Stimulated activated CD8-positive, alpha-beta memory T cell treated with anti-CD3 and anti-CD28 coated beads, Interleukin-12 subunit alpha, Interleukin-12 subunit beta, amount 100 ng/mL, for 24 hours (primary cell): ENCODE results near the gene RER1.

Experiments
- DNase-seq: peaks from one replicate; pipeline ENCODE4 v3.0.0-alpha.2; 2020; ENCODE audit errors: extremely low read depth

RER1 gene

GRCh38 chr1:2375923-2376260 lies 15.7 kb upstream of the RER1 start:
- DNase-seq: no peak

DNA sequence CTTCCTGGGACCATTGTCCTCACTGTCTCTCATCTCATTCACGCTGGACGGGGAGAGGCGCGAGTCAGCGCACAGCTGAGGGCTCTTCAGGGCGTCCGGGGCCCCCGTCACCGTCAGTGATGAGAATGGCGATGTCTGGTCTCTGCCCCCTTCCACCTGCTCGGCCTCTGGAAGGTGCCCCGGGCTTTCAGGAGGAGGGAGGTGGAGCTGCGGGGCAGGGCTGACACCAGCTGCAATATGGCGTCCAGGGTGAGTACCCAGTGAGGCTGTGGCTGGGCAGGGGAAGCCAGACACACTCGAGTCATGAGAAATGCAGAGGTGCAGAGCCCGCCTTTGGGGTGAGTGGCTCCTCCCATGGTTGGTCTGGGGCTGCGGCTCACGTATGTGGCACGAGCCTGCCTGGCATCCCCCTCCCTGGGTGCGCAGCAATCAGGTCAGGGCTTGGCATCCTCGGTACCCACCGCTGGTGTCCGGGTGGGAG lies 15.3 kb upstream of the RER1 start:
- no peak for DNase-seq

DNA sequence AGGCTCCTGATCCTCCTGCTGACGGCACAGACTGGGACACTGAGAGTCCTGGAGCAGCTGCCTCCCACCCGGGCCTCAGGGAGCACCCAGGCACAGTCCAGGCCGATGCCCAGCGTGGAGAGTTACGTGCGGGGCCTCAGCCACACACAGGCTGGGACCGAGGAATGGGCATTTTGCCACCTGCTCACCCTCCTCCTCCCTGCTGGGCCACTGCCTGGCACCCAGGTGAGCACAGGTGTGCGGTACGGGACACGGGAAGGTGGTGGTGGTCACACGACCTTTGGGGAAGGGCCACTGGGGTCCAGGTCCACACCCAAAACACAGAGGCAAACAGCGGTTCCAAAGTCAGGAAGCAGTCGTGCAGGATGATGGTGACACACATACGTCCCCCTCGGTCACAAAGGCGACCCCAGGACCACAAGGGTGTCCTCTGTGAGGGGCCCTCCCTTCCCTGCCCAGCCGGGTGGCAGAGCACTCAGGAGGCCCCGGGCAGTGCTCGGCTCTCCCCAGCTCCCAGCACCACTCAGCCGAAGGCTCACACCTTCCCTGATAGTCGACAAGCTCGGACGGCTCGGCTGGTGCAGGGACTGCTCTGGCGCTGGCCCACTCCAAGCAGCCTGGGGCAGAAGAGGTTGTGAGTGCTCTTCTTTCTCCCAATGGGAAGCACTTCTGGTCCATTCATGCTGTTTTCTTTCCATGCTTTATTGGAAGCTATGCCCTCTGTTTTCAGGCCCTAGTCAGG lies 14.5 kb upstream of the RER1 start:
- no peak for DNase-seq

- DNase-seq: no peak
Measured at GRCh38 chr1:2377751-2378440, 13.7 kb upstream of the RER1 start.

DNA sequence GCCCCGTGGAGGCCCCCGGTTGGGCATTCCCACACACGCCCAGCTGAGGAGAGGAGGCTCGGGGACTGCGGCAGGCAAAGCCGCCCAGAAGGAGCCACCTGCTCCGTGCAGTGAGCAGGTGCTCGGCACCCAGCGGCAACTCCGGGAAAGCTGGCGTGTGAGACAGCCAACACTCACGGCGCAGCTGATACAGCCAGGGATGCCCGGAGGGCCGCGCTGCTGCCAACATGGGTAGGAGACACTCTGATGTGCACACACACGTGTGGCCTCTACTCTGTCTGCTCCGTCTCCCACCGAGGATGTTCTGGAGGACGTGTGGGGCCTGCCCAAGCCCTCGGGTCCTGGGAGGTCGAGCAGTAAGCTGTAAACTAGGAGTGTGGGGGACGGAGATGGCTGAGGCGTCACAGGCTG lies 13.2 kb upstream of the RER1 start:
- no peak for DNase-seq

DNA sequence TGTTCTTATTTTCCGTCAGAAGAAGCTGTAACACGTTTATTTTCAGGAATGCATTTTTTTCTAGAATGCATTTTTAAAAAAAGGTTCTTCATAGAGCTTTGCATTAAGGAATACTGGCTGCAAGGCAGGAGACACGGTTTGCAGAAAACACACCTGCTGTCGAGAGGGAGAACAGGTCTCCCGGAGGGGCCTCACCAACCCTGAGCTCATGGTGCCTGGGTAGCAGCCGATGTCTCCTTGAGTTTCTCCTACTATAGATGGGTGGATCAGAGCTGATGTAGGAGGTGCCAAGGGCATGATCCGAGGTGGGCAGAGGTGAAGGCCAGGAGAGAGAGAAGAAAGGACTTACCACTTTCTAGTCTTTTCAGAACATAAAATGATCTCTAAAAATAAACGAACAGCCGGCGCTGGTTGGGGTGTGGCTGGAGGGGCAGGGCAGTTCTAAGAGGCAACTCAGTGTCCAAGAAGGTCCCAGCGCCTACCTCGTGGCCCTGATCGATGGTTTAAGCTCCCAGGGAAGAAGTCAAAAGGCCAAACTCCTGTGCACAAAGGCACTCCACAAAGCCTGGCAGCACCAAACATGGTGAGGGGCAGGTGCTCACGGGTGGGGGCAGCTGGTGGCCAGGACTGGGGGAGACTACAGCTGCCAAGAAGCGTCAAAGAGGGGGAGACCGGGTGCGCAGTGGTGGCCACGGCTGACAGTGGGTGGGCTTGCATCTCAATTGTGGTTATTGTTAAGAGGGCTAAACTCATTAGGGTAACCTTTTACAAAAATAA lies 12.5 kb upstream of the RER1 start:
- DNase-seq: no peak

DNA sequence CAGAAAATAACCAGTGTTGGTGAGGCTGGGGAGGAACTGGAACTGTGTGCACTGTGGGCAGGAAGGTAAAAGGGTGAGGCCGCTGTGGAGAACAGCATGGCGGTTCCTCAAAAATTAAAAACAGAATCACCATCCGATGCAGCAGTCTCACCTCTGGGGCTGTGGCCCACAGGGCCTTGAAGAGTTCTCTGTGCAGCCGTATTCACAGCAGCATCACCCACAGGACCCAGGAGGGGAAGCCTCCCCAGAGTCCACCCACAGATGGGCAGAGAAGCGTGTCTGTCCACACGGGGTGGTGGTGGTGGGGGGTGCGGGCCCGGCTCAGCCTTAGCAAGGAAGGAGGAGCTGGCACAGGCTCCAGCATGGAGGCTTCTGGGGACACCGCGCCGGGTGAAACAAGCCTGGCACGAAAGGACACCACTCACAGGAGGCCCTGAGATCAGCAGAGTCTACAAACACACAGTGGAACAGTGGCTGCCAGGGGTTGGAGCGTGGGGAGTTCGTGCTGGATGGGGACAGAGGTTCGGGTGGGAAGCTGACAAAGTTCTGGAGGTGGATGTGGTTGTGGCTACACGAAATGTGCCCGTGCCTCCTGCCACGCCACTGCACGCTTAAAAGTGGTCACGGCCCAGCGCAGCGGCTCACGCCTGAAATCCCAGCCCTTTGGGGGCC lies 11.8 kb upstream of the RER1 start:
- no peak for DNase-seq

- DNase-seq: no peak
Measured at GRCh38 chr1:2380816-2381591, 10.6 kb upstream of the RER1 start.

DNA sequence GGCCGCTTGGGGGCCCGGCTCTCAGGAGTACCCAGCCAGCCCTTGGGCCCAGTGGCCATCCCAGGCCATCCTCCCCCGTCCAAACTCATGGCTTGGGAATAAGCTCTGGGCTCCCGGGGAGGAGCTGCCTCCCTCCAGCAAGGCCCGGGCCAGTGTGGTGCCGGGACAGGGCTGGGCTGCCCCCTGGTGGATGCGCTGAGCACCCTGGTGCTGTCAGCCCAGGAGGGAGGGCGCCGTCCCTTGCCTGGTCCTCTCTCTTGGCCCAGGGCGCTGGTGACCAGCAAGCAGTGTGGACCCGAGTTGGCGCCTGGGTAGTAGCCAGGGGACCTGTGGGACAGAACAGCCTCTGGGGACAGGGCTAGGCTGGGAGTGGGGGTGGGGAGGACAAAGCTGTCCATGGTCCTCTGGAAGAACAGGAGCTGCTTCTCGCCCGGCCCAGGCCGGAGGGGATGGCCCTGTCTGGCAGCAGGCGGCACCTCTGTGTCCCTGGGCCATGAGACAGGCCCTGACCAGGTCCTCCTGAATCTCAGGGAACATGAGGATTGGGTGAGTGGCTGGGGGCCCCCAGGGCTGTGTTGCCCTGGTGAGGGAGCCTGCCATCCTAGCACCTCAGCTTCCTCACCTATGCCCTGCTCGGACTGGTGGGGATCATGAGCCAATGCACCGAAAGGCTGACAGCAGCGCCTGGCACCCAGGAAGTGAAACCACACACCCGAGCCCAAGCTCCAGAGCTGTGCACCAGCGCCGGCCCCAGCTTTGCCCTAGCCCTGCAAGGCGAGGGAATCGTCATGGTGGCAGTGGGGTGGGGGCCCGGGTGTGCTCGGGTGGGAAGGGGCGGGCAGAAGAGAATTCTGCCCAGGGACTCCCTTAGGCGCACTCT lies 9.7 kb upstream of the RER1 start:
- DNase-seq: peak; percentile 50

DNA sequence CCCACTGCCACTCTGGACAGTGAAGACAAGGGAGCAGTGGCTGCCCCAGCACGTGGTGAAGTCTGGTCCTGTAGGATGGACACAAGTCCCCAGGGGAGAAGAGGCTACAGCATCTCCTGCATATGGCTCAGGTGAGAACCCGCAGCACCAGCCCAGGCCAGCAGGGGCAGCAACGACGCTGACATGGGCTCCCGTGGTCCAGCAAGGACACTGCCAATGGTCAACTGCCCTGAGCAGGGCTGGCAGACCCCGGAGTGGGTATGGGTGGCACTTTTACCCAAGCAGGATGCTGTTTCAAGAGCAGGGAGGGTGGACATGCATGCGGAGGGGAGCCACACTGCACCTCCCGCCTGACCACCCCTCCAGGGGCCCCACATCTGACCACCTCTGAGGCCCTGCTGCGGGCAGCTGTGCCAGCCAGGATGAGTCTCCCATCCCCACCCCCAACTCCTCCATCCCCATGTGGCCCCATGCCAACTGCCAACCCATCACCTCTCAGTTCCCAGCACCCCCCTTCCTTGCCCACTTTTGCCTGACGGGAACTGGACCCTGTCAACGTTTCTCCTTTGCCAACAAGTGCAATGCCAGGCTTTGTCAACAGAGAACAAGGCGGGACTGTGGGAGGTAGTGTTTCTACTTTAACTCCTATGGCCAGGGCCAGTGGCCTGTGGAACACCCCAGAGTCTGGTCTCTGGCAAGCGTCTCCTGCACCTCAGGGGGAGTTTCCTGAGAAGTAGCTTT lies 8.8 kb upstream of the RER1 start:
- no peak for DNase-seq

DNA sequence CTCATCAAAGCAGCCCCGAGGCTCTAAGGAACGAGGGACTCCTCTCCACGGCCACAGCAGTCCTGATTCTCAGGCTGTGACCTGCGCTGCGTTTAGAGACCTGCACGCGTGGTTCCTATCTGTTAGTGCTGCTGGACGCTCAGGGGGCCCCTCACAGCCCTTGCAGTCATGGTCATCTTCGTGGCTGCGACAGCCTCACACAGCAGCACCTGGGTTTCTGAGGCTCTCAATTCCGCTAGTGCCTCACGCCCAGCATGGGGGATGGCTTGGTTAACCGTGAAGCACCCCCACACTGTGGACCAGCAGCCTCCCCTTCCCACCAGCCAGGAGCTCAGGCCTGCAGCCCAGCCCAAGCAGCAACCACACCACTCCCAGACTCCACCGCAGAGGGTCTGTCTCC lies 8.1 kb upstream of the RER1 start:
- DNase-seq: no peak

DNA sequence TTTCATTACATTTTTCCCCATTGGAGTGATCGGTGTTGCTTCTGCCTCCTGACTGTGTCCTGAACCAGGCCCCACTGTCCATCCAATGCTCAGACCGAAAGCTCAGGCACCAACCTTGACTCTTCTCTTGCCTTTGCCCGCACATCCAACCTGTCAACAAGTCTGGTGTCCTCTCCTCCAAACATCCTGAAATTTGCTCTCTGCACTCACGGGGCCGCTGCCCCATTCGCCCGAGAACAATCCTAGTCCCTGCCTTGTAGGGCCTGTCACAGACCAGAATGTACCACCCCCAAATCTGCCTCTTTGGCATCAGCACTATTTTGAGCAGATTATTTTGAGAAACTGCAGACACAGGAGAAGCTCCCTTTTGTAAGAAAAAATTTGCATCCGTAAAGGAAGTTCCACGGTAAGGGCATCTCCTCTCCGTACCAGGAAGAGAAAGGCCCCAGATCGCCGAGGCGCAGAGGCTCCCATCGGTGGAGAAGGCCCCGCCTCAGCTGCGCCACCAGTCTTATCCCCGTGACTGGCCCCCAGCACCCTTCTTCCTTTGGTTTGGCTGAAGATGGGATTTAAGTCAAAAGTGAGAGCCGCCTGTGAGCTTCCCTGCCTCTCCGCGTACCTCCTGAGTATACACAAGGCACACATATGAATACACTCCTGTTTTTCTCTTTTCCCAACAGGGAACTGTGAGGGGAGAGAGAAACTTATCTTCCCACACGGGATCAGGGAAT lies 7.3 kb upstream of the RER1 start:
- no peak for DNase-seq

DNA sequence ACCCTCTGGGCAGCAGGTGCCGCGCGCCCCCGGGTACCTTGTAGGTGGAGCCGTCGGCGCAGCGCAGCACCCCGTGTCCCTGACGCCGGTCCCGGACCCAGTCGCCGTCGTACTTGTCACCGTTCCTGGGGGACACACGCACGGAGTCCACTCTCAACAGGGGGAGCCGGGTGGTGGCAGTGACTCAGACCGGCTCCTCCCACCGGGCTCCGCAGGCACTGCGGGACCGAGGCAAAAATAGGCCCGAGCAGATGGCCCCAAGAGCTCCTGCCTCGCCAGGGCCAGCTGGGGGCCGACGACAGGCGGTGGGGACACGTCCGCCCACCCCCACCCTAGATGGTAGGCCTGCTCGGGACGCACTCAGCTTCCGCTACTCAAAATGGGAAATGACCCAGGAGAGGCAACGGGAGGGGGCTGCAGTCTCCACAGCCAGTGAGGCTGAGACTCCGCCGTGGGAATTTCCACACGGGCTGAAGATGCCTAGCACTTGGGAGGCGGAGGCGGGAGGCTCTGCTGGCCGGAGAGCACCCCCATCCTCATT lies 6.6 kb upstream of the RER1 start:
- DNase-seq: no peak

GRCh38 chr1:2385606-2386280 lies 5.9 kb upstream of the RER1 start:
- DNase-seq: no peak

DNA sequence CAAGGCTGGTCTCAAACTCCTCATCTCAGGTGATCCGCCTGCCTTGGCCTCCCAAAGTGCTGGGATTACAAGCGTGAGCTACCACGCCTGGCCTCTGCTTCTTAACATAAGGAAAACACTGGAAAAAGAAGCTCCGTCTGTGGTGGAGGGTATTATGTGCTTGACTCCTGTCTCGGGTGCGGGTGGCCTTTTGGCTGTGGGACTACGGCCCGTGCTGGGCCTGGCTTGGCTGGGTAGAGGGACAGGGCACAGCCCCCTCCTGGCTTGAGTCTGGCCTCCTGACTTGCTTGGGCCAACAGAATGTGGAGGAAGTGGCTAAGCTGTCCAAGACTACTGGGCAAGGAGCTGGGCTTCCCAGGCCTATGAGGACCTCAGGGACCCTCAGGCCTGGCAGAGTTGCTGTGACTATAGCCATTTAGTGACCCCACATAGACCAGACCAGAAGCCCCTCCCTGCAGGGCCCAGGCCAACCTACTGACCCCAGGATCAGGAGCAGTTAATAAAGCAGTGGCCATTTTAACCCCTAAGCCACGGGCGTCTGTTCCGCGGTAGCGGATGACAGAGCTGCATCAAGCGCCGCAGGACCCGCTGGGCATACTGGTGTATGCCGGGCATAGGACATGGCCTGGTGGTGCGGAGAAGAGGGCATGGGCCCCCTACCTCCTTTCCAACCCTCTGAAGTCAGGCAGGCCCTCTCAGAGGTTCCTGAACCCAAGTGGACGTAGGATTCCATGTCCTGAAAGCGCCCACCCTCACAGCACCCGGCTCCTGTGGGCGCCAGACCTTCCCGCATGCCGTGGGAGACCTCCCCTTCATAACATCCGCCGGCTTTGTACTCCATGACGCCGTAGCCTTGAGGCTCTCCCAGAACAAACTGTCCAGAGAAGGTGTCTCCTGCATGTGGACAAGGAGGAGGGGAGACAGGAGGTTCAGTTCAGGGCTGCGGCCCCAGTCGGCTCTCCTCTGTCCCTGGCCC lies 4.7 kb upstream of the RER1 start:
- DNase-seq: no peak

- DNase-seq: no peak
Measured at GRCh38 chr1:2388004-2388913, 3.4 kb upstream of the RER1 start.
